Tibial nerve (tissue), 4 donors: ENCODE measurements around the gene SPATA9. TPM values are rescaled to one million over a fixed set of nuclear protein-coding genes. Genes with fewer than 3 reads are reported as not detected.

Source experiments
- DNase-seq, 2 donors: peaks; one replicate each; pipeline ENCODE4 v3.0.0-alpha.2; 2019; ENCODE audit warnings: low spot score in 2 of 2
- H3K27ac ChIP-seq, 4 donors: fragments of 200-600 bp; sonication (generic) in 3 of 4; one replicate each; pipeline ENCODE4 v1.5.1; 2017 to 2019; ENCODE audit warnings: mild to moderate bottlenecking in 1 of 4
- H3K27me3 ChIP-seq, 2 donors: fragments of 200-600 bp; sonication (generic) in 1 of 2; one replicate each; pipeline versions ENCODE4 v1.5.1 to v1.6.0; 2017 to 2019
- H3K36me3 ChIP-seq, 3 donors: fragments of 200-600 bp; sonication (generic); one replicate each; pipeline ENCODE4 v1.5.1; 2018 to 2019
- H3K4me1 ChIP-seq, 4 donors: fragments of 200-600 bp; sonication (generic) in 3 of 4; one replicate each; pipeline ENCODE4 v1.5.1; 2017 to 2019
- H3K4me3 ChIP-seq, 4 donors: fragments of 200-600 bp; sonication (generic) in 3 of 4; one replicate each; pipeline ENCODE4 v1.5.1; 2017 to 2019; ENCODE audit warnings: mild to moderate bottlenecking in 1 of 4, moderate library complexity in 1 of 4
- H3K9me3 ChIP-seq, 4 donors: fragments of 200-600 bp; sonication (generic) in 3 of 4; one replicate each; pipeline ENCODE4 v1.5.1; 2017 to 2019
- CTCF ChIP-seq, 5 experiments: fragments of 200-600 bp in 3 of 5; fragments of 450-650 bp in 2 of 5; sonication (generic) in 3 of 5; IDR thresholded peaks; one replicate each; pipeline ENCODE4 v1.5.1; 2016 to 2019; ENCODE audit warnings: antibody characterized with exemption in 5 of 5, mild to moderate bottlenecking in 3 of 5, moderate library complexity in 2 of 5
- EP300 ChIP-seq, 2 donors: sonication (generic); formaldehyde crosslinking; IDR thresholded peaks; one replicate each; pipeline ENCODE4 v1.6.1; 2017; ENCODE audit warnings: antibody characterized with exemption in 2 of 2, mild to moderate bottlenecking in 1 of 2
- POLR2A ChIP-seq, 2 donors: fragments of 450-650 bp; IDR thresholded peaks; one replicate each; pipeline ENCODE4 v1.6.1; 2017; ENCODE audit warnings: antibody characterized with exemption in 2 of 2, mild to moderate bottlenecking in 2 of 2, moderate library complexity in 2 of 2
- WGBS, 2 donors: methylation state at CpG; one replicate each; pipeline ENCODE4 v1.1.5; 2018; 5-methylcytosine and 5-hydroxymethylcytosine counted together
- total RNA-seq, 4 donors: library from RNA; depleted of rRNA; stranded (reverse); fragments of >200 nt; gene quantifications; one replicate each; pipeline ENCODE4 v1.1.0, GENCODE V29; 2016

The SPATA9 gene
- total RNA-seq, 4 donors from 2014 or later: 1.2 TPM; not detected in 3

GRCh38 chr5:95670568-95670967 lies 12.2 kb downstream of the SPATA9 start:
- peaks cover 0 to 20% (median 0%) of the 10 kb centered on the region in 4 donors for H3K4me1 ChIP-seq
- H3K9me3 ChIP-seq: no peaks in the 10 kb centered on the region
- H3K4me3 ChIP-seq: no peak overlapping the region
- no peaks in the 10 kb centered on the region for H3K27me3 ChIP-seq
- DNase-seq: no peak
- peak overlapping the region in 1 of 4 donors; percentile 8 for H3K27ac ChIP-seq
- 86 to 89% methylated on average over 3 of the region's 3 CpGs for WGBS, 2 donors
- TF ChIP-seq POLR2A (IDR thresholded peaks at IDR 0.05) (no peak), CTCF (IDR thresholded peaks at IDR 0.05) (no peak), EP300 (IDR thresholded peaks at IDR 0.05) (no peak)
- no peaks in the 10 kb centered on the region for H3K36me3 ChIP-seq

DNA sequence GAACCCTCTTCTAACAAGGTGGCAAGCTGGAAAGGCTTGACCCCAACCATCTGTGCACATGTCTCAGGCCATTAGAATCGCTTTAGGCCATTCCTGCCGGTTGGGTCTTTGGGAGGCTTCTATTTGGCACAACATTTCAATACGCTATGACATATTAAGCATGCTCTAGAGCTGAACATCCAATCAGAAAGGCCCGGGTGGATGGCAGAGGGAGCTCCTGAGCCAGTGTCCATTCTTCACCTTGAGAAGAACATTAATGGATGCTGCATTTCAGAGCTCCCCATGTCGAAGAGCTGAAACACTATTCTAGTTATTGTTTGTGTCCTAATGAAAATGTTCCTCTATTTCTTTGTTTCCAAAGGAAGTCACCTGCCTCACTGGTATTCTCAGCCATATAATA lies 12.8 kb downstream of the SPATA9 start:
- no peaks in the 10 kb centered on the region for H3K36me3 ChIP-seq
- WGBS, 2 donors: 88 to 96% methylated on average over 5 of the region's 5 CpGs
- no peak for DNase-seq
- H3K4me3 ChIP-seq: no peak overlapping the region
- peaks cover 0 to 20% (median 0%) of the 10 kb centered on the region in 4 donors for H3K4me1 ChIP-seq
- H3K27ac ChIP-seq: peak overlapping the region in 3 of 4 donors; percentile 4 to 8 (median 7)
- TF ChIP-seq POLR2A (IDR thresholded peaks at IDR 0.05) (no peak), EP300 (IDR thresholded peaks at IDR 0.05) (no peak), CTCF (IDR thresholded peaks at IDR 0.05) (no peak)
- H3K9me3 ChIP-seq: no peaks in the 10 kb centered on the region
- H3K27me3 ChIP-seq: no peaks in the 10 kb centered on the region

DNA sequence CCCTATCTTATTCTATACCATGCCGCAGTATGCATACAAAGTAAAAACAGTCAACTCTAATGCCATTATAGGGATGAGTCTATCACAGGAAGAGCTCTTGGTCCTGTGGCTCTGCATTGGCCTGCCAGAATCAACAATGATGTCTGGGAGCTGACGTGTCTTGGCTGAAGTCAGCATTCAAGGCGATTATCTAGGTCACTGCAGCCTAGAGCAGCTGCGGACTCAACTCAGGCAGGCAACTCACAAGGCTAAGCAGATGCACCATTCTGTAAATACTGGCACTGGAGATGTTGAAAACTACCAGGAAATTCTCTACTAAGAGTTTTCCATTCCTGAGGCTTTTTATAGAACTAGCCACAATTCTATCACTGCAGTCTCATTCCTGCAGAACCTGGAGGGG lies 13.3 kb downstream of the SPATA9 start:
- H3K9me3 ChIP-seq: no peaks in the 10 kb centered on the region
- peaks cover 0 to 22% (median 2%) of the 10 kb centered on the region in 4 donors for H3K4me1 ChIP-seq
- no peaks in the 10 kb centered on the region for H3K36me3 ChIP-seq
- peak; percentile 55 to 78 for DNase-seq
- TF ChIP-seq EP300 (IDR thresholded peaks at IDR 0.05): peak; percentile 39 to 85
- TF ChIP-seq CTCF (IDR thresholded peaks at IDR 0.05): no peak
- no peak for TF ChIP-seq POLR2A (IDR thresholded peaks at IDR 0.05)
- H3K27ac ChIP-seq: peak overlapping the region in 3 of 4 donors; percentile 7 to 56 (median 23)
- no peak overlapping the region for H3K4me3 ChIP-seq
- 63 to 75% methylated on average over 4 of the region's 4 CpGs for WGBS, 2 donors
- H3K27me3 ChIP-seq: no peaks in the 10 kb centered on the region

DNA sequence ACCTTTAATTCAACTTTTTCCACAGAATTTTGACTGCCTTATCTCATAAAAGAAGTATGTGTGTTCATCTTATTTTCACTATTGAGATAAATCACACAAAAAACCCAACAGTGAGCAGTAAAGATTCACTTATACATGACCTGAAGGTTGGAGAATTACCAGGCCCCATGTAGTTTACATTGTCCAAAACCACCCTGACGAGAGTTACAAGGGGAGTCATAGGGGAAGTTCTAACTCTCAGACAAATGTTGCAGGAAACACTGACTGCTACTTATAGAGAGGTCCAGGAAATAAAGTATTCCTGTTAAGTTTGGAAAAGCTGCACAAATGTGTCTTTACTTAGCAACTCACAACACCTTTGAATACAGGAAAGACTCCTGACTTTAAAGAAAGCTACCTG lies 14.1 kb downstream of the SPATA9 start:
- Histone ChIP-seq H3K9me3 (no peaks in the 10 kb centered on the region), H3K27me3 (no peaks in the 10 kb centered on the region), H3K4me1 (peaks cover 0 to 25% (median 4%) of the 10 kb centered on the region in 4 donors), H3K27ac (peak overlapping the region in 1 of 4 donors; percentile 56), H3K4me3 (no peak overlapping the region), H3K36me3 (no peaks in the 10 kb centered on the region)
- TF ChIP-seq EP300 (IDR thresholded peaks at IDR 0.05): no peak
- no peak for TF ChIP-seq POLR2A (IDR thresholded peaks at IDR 0.05)
- 71 to 75% methylated on average over 1 of the region's 1 CpG for WGBS, 2 donors
- DNase-seq: no peak

DNA sequence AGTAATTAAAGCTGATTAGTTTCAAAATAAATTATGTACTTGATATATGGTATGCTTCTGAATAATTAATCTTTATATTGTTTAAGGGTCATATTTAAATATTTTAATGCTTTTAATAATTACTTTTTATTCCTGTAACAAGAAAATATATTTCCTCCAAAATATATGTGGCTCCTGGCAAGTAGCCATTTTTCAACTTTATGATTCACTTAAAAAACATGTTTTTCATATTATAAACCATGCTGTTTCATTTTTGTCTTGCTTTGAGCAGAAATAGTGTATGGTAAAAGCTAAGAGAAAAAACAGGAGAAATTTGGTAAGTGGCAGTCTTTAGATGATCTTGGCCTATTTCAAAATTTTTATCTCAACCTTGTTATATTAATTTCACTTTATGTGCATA lies 14.6 kb downstream of the SPATA9 start:
- no peak overlapping the region for H3K27ac ChIP-seq
- TF ChIP-seq EP300 (IDR thresholded peaks at IDR 0.05) (no peak), POLR2A (IDR thresholded peaks at IDR 0.05) (no peak), CTCF (IDR thresholded peaks at IDR 0.05) (no peak)
- H3K36me3 ChIP-seq: no peaks in the 10 kb centered on the region
- H3K9me3 ChIP-seq: no peaks in the 10 kb centered on the region
- H3K4me3 ChIP-seq: no peak overlapping the region
- no peak for DNase-seq
- no peaks in the 10 kb centered on the region for H3K27me3 ChIP-seq
- H3K4me1 ChIP-seq: peaks cover 0 to 25% (median 4%) of the 10 kb centered on the region in 4 donors

DNA sequence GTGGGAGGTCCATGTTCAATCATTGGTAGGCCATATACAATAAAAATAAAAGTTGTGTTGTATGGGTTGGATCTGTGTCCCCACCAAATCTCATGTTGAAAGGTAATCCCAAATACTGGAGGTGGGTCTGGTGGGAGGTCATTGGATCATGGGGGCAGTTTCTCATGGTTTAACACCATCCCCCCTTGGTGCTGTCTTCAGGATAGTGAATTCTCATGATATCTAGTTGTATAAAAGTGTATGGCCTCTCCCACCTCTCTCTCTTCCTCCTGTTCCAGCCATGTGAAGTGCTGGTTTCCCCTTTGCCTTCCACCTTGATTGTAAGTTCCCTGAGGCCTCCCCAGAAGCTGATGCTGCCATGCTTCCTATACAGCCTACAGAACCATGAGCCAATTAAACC lies 15.1 kb downstream of the SPATA9 start:
- no peak for TF ChIP-seq POLR2A (IDR thresholded peaks at IDR 0.05)
- no peak for TF ChIP-seq EP300 (IDR thresholded peaks at IDR 0.05)
- TF ChIP-seq CTCF (IDR thresholded peaks at IDR 0.05): no peak
- no peak overlapping the region for H3K27ac ChIP-seq

More for the DNA sequence above, 15.1 kb downstream of the SPATA9 start:
- H3K27me3 ChIP-seq: no peaks in the 10 kb centered on the region
- DNase-seq: no peak
- no peaks in the 10 kb centered on the region for H3K36me3 ChIP-seq
- peaks cover 0 to 21% (median 4%) of the 10 kb centered on the region in 4 donors for H3K4me1 ChIP-seq
- no peak overlapping the region for H3K4me3 ChIP-seq
- H3K9me3 ChIP-seq: no peaks in the 10 kb centered on the region
